ENCODE results near the gene SDF4. TPM values are rescaled to one million over a fixed set of nuclear protein-coding genes. Genes with fewer than 3 reads are reported as not detected.

The SDF4 gene
- total and polyA plus RNA-seq, 2 of the 8 experiments (the other 6 are each of a cell fraction or from before 2014, with no cell fraction given): 45.5 to 75.6 TPM

- H3K23me2 ChIP-seq (ENCODE audit: low read depth, low read length): no peaks in the 10 kb centered on the region; the same call in 1 of the 2 replicates
- no peak overlapping the region for H2AFZ ChIP-seq (ENCODE audit: low read length)
- H2BK12ac ChIP-seq (ENCODE audit: low read depth, low read length): no peak overlapping the region
- no peak overlapping the region for H2BK20ac ChIP-seq (ENCODE audit: low read length)
- H3K79me2 ChIP-seq (ENCODE audit: control insufficient read depth in 1 of 2, insufficient read depth in 2 of 2, low read length in 2 of 2): no peaks in the 10 kb centered on the region; a peak in 1 of 4 replicates
- H3K9ac ChIP-seq (replicated peaks in 1 of 4; ENCODE audit: extremely low read depth in 1 of 4, low read depth in 3 of 4, low read length in 3 of 4): no peak overlapping the region
- no peak overlapping the region for H3K56ac ChIP-seq (replicated peaks; ENCODE audit: insufficient read length, low read depth, low read length)
- no peak for DNase-seq (ENCODE audit: low read depth in 1 of 2, low spot score in 2 of 2)
- no peak overlapping the region for H3K4me2 ChIP-seq (ENCODE audit: insufficient read depth in 1 of 2, low read depth in 2 of 2, low read length in 2 of 2)
- H4K5ac ChIP-seq (ENCODE audit: insufficient read length, low read depth, low read length): no peak overlapping the region
- H3K4ac ChIP-seq (replicated peaks; ENCODE audit: insufficient read length, low read depth, low read length): no peak overlapping the region
- ChIA-PET POLR2A (ENCODE audit: partially characterized antibody) (interaction anchor here (0.8 kb wide), 1 partner anchor 213 kb away, joined by 3 read pairs; no protein-coding TSS in a partner anchor), CTCF (ENCODE audit: partially characterized antibody) (interaction anchor here (1.1 kb wide), 2 partner anchors 20 to 122 kb away, joined by 3 to 5 read pairs; no protein-coding TSS in a partner anchor)
- no peaks in the 10 kb centered on the region for H3K36me3 ChIP-seq (ENCODE audit: control insufficient read depth in 2 of 4, insufficient read depth in 4 of 4, low read length in 3 of 4)
- no peak overlapping the region for H2AK5ac ChIP-seq (ENCODE audit: low read depth, low read length)
- no peaks in the 10 kb centered on the region for H3K9me3 ChIP-seq (ENCODE audit: insufficient read depth in 2 of 2, low read depth in 1 of 2, low read length in 1 of 2)
- H4K91ac ChIP-seq (replicated peaks; ENCODE audit: insufficient read length, low read length): no peak overlapping the region
- H3K27ac ChIP-seq (ENCODE audit: low read depth, low read length): no peak overlapping the region
- no peak overlapping the region for H2BK5ac ChIP-seq (ENCODE audit: low read depth, low read length)
- WGBS, 2 experiments (ENCODE audit: extremely low coverage in 1 of 2, insufficient coverage in 1 of 2, insufficient read length in 1 of 2, insufficient replicate concordance in 2 of 2, low coverage in 1 of 2, low lambda C conversion rate in 2 of 2, missing lambda C conversion rate in 1 of 2): 94% methylated on average over 19 of the region's 30 CpGs; no CpG with 5 or more reads in 1 of the 2 experiments
- no peak overlapping the region for H3K4me3 ChIP-seq (ENCODE audit: extremely low read depth in 1 of 4, insufficient read depth in 2 of 4, low read depth in 3 of 4, low read length in 4 of 4)
- H3K4me1 ChIP-seq (replicated peaks in 1 of 4; ENCODE audit: control insufficient read depth in 3 of 4, insufficient read depth in 4 of 4, low read length in 3 of 4): peaks cover 0 to 10% (median 1%) of the 10 kb centered on the region in 4 experiments; a peak in 5 of 7 replicates
- no peak overlapping the region for H3K14ac ChIP-seq (ENCODE audit: insufficient read length)
- H3K18ac ChIP-seq (ENCODE audit: extremely low read depth, low read length): no peak overlapping the region
- no peak overlapping the region for H2BK120ac ChIP-seq (replicated peaks; ENCODE audit: low read depth, low read length)
- no peak overlapping the region for H3K23ac ChIP-seq (ENCODE audit: insufficient read length)
- no peak overlapping the region for H2BK15ac ChIP-seq (ENCODE audit: low read length)
- TF ChIP-seq SP2 (IDR thresholded peaks at IDR 0.05; ENCODE audit: low read length) (no peak), EZH2 (IDR thresholded peaks at IDR 0.05; ENCODE audit: low read depth, low read length, severe bottlenecking) (no peak), KDM1A (IDR thresholded peaks at IDR 0.05; ENCODE audit: borderline replicate concordance, low read length) (no peak), RFX5 (IDR thresholded peaks at IDR 0.05; ENCODE audit: borderline replicate concordance, low read depth, low read length) (no peak), CBX5 (IDR thresholded peaks at IDR 0.05; ENCODE audit: low read depth, low read length) (no peak), TAF1 (IDR thresholded peaks at IDR 0.05; ENCODE audit: low read depth, low read length) (no peak), SIN3A (conservative IDR thresholded peaks at IDR 0.05 in 1 of 2, IDR thresholded peaks at IDR 0.05 in 1 of 2; ENCODE audit: low read depth in 1 of 2, low read length in 2 of 2) (no peak), PHF8 (conservative IDR thresholded peaks at IDR 0.05; ENCODE audit: low read depth, low read length) (no peak), KDM4A (IDR thresholded peaks at IDR 0.05; ENCODE audit: low read depth, low read length, severe bottlenecking) (no peak), TEAD4 (IDR thresholded peaks at IDR 0.05; ENCODE audit: low read depth, low read length) (no peak), NANOG (IDR thresholded peaks at IDR 0.05; ENCODE audit: insufficient read depth, low read depth, low read length, poor library complexity, severe bottlenecking) (no peak), SP1 (IDR thresholded peaks at IDR 0.05; ENCODE audit: low read depth, low read length) (no peak)
- no peaks in the 10 kb centered on the region for H3K79me1 ChIP-seq (ENCODE audit: low read depth, low read length)
- H4K20me1 ChIP-seq (replicated peaks in 1 of 2; ENCODE audit: control insufficient read depth in 1 of 2, insufficient read depth in 2 of 2, low read length in 2 of 2): peaks cover 4 to 9% of the 10 kb centered on the region in 2 experiments
- H4K8ac ChIP-seq (ENCODE audit: extremely low read depth, insufficient read depth, low read length): peak overlapping the region; percentile 25; the same call in 1 of the 2 replicates
- peaks cover 2 to 19% (median 11%) of the 10 kb centered on the region in 4 experiments; a peak in 6 of 7 replicates for H3K27me3 ChIP-seq (replicated peaks in 1 of 4; ENCODE audit: control insufficient read depth in 3 of 4, extremely low read depth in 1 of 4, insufficient read depth in 3 of 4, low read length in 3 of 4)
- FAIRE-seq: no peak
Observed at GRCh38 chr1:1244192-1244811, 12.5 kb upstream of the SDF4 start.

Data from H1 (cell line).